Hepatocyte (in vitro differentiated cells): Measurements from ENCODE around the gene SNTN.

Experiments used
- EZH2 ChIP-seq: fragments of 200-600 bp; sonication (generic); IDR thresholded peaks from 2 replicates; pipeline ENCODE4 v1.6.1; 2016; ENCODE audit warnings: antibody characterized with exemption, mild to moderate bottlenecking, borderline replicate concordance
- EZH2phosphoT487 ChIP-seq: fragments of 200-600 bp; sonication (generic); IDR thresholded peaks from one replicate; pipeline ENCODE4 v1.6.1; 2018; ENCODE audit warnings: antibody characterized with exemption, mild to moderate bottlenecking, low read depth, moderate library complexity; ENCODE audit not compliant: unreplicated experiment, severe bottlenecking
- TF ChIP-seq, protein P1 (sequence below): fragments of 200-600 bp; sonication (generic); IDR thresholded peaks from 2 replicates; pipeline ENCODE4 v1.5.1; 2016; ENCODE audit warnings: antibody characterized with exemption, mild to moderate bottlenecking; ENCODE audit not compliant: poor library complexity

DNA sequence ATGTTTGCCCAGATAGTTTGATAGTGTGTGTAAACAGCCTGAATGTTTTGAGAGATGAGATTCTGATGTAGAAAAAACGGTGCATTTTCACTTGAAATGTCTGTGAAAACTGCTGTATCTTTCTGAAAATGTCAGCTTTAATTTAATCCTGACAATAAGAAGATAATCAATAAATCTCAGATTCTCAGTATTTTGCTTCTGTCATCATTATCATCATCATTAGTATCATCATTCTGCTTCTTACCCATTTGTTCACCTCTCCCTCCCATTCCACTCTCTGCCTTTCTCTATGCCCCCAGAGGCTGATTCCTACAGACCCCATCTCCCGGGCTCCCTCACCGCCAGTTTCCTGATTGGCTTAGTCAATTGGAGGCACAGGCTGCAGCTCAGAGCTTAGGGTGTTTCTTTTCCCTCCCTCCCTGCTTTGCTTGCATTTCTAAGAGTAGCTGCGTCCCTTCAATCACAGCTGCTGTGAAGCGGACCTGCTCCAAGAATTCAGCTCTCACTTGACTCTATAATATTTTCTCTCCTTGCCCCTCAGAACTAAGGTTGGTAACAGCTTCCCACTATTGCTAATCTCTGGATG, 8.2 kb upstream of the SNTN start:
- TF ChIP-seq, protein P1, sequence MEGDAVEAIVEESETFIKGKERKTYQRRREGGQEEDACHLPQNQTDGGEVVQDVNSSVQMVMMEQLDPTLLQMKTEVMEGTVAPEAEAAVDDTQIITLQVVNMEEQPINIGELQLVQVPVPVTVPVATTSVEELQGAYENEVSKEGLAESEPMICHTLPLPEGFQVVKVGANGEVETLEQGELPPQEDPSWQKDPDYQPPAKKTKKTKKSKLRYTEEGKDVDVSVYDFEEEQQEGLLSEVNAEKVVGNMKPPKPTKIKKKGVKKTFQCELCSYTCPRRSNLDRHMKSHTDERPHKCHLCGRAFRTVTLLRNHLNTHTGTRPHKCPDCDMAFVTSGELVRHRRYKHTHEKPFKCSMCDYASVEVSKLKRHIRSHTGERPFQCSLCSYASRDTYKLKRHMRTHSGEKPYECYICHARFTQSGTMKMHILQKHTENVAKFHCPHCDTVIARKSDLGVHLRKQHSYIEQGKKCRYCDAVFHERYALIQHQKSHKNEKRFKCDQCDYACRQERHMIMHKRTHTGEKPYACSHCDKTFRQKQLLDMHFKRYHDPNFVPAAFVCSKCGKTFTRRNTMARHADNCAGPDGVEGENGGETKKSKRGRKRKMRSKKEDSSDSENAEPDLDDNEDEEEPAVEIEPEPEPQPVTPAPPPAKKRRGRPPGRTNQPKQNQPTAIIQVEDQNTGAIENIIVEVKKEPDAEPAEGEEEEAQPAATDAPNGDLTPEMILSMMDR, result no peak
- TF ChIP-seq EZH2phosphoT487, result no peak
- no peak for TF ChIP-seq EZH2
